Endothelial cell of umbilical vein (primary cell): Measurements from ENCODE around the gene RHOBTB1.

ENCODE experiments used
- CTCF ChIP-seq, 2 donors: IDR thresholded peaks; 1 replicate in 1 of 2; 2 replicates in 1 of 2; pipeline ENCODE4 v1.5.1; 2011; ENCODE audit warnings: low read length in 2 of 2, mild to moderate bottlenecking in 2 of 2, moderate library complexity in 2 of 2, control low read depth in 1 of 2, inconsistent platforms in 1 of 2, low read depth in 1 of 2; ENCODE audit not compliant: insufficient read depth in 1 of 2; ENCODE audit errors: extremely low read depth in 1 of 2
- JUN ChIP-seq: IDR thresholded peaks from 2 replicates; pipeline ENCODE4 v1.6.1; 2011; ENCODE audit warnings: borderline replicate concordance, low read depth; ENCODE audit not compliant: insufficient read length, insufficient read depth
- POLR2AphosphoS5 ChIP-seq: IDR thresholded peaks from 2 replicates; pipeline ENCODE4 v1.6.1; 2012; ENCODE audit warnings: low read depth, mild to moderate bottlenecking, control low read depth, low read length, moderate library complexity; ENCODE audit not compliant: insufficient read depth

- TF ChIP-seq JUN: no peak
- no peak for TF ChIP-seq POLR2AphosphoS5
- TF ChIP-seq CTCF (IDR thresholded peaks at IDR 0.05; ENCODE audit: extremely low read depth in 1 of 2, insufficient read depth in 1 of 2, low read depth in 1 of 2, low read length in 2 of 2): no peak
Measured at GRCh38 chr10:60950300-60950699, 6.3 kb upstream of the RHOBTB1 start.
